H1 (cell line): ENCODE results near the gene CRTAP. TPM values are rescaled to one million over a fixed set of nuclear protein-coding genes. Genes with fewer than 3 reads are reported as not detected.

Source experiments
- BRCA1 ChIP-seq: IDR thresholded peaks from 2 replicates; pipeline ENCODE4 v1.6.1; 2012; ENCODE audit warnings: low read depth, low read length, improper control_type of control experiment
- CBX8 ChIP-seq: fragments of 300-800, 300-1000 bp; sonication (generic); IDR thresholded peaks from 2 replicates; pipeline ENCODE4 v1.7.1; 2016; ENCODE audit warnings: low read depth, low read length, borderline replicate concordance
- CEBPB ChIP-seq: IDR thresholded peaks from 2 replicates; pipeline ENCODE4 v1.6.1; 2012; ENCODE audit warnings: low read depth, low read length
- CHD1 ChIP-seq: IDR thresholded peaks from 2 replicates; pipeline ENCODE4 v1.6.1; 2012; ENCODE audit warnings: low read depth, low read length, improper control_type of control experiment
- CHD7 ChIP-seq: fragments of 300-600 bp; sonication (generic); IDR thresholded peaks from 2 replicates; pipeline ENCODE4 v1.7.1; 2012; ENCODE audit warnings: low read length, moderate library complexity, mild to moderate bottlenecking, inconsistent platforms; ENCODE audit not compliant: insufficient replicate concordance
- EZH2 ChIP-seq: fragments of 200-600 bp; sonication (generic); IDR thresholded peaks from 2 replicates; pipeline ENCODE4 v1.7.1; 2012; ENCODE audit warnings: low read depth, mild to moderate bottlenecking, moderate library complexity, low read length, inconsistent platforms; ENCODE audit not compliant: severe bottlenecking
- GABPA ChIP-seq: IDR thresholded peaks from 2 replicates; pipeline ENCODE4 v1.6.1; 2011; ENCODE audit warnings: mild to moderate bottlenecking, low read length, moderate library complexity, borderline replicate concordance; ENCODE audit not compliant: insufficient read depth
- KDM1A ChIP-seq: fragments of 200-600, 300-600 bp; sonication (generic); IDR thresholded peaks from 2 replicates; pipeline ENCODE4 v1.7.1; 2016; ENCODE audit warnings: mild to moderate bottlenecking, low read length, borderline replicate concordance
- MAFK ChIP-seq: IDR thresholded peaks from 2 replicates; pipeline ENCODE4 v1.6.1; 2012; ENCODE audit warnings: low read depth, mild to moderate bottlenecking, improper control_type of control experiment, low read length
- RNF2 ChIP-seq: fragments of 200-900, 300-1000 bp; sonication (generic); IDR thresholded peaks from 2 replicates; pipeline ENCODE4 v1.7.1; 2016; ENCODE audit warnings: borderline replicate concordance, low read depth, mild to moderate bottlenecking, antibody characterized with exemption, low read length; ENCODE audit not compliant: poor library complexity, severe bottlenecking; ENCODE audit errors: missing control alignments
- SUZ12 ChIP-seq: fragments of 200-600 bp; sonication (generic); IDR thresholded peaks from 2 replicates; pipeline ENCODE4 v1.6.1; 2012; ENCODE audit warnings: mild to moderate bottlenecking, inconsistent platforms, low read length, moderate library complexity, mixed read lengths
- YY1 ChIP-seq: IDR thresholded peaks from 2 replicates; pipeline ENCODE4 v1.6.1; 2011; ENCODE audit warnings: low read depth, mild to moderate bottlenecking, low read length
- polyA plus RNA-seq, 7 experiments: library from polyadenylated mRNA; depleted of rRNA in 3 of 7; stranded (reverse) in 5 of 7; unstranded in 2 of 7; fragments of >200 nt in 5 of 7; fragments of 200-250 nt in 2 of 7; gene quantifications; 1 replicate in 5 of 7; 2 replicates in 1 of 7; 4 replicates in 1 of 7; pipeline versions ENCODE4 v1.2.1 to v1.2.3, GENCODE V29; 2011 to 2013; ENCODE audit warnings: missing spikeins in 2 of 7, mixed read lengths in 2 of 7
- total RNA-seq: library from RNA; stranded (reverse); fragmentation: NEBNext Ultra II Directional; extraction: Animal tissue kit (Norgen Biotek cat#: 25700); gene quantifications from 2 replicates; pipeline ENCODE4 v1.2.1, GENCODE V29; 2021

The CRTAP gene
- total and polyA plus RNA-seq, 2 of the 8 experiments (the other 6 are each of a cell fraction or from before 2014, with no cell fraction given), result 159 to 188 TPM

DNA sequence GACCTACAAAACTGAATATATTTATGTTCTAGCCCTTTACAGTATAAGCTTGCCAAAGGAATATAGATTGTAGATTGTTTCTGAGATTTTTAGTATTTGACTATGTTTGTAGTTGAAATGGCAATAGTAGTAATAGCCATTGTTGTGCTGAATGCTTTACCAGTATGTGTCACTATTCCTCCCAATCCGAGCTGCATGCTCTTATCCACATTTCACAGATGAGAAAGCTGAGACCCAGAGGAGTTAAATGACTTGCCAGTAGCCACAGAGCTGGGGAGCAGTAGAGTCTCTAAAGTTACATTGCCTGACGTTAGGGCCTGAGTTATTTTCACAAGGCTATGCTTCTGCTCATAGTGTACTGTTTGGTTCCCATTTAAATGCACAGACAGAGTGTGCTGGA lies 13.6 kb upstream of the CRTAP start (continued):
- TF ChIP-seq CHD7 (no peak), KDM1A (no peak), CHD1 (no peak), BRCA1 (no peak), CEBPB (no peak), GABPA (no peak), SUZ12 (no peak), YY1 (no peak), CBX8 (no peak), MAFK (no peak), EZH2 (no peak), RNF2 (no peak)
